Loucy (cell line): Measurements from ENCODE around the gene ADAMTS14.

Experiments
- H2AFZ ChIP-seq: fragments of 200-600 bp; sonication (generic); 2 replicates; pipeline ENCODE4 v1.6.0; 2016; ENCODE audit warnings: antibody characterized with exemption, mild to moderate bottlenecking, low read length, moderate library complexity
- H3F3A ChIP-seq: fragments of 200-600 bp; 2 replicates; pipeline ENCODE4 v1.6.0; 2016; ENCODE audit warnings: antibody characterized with exemption, low read depth, mild to moderate bottlenecking
- H3K27me3 ChIP-seq: fragments of 200-600 bp; sonication (generic); 2 replicates; pipeline ENCODE4 v1.6.1; 2014; ENCODE audit warnings: low read length, mild to moderate bottlenecking; ENCODE audit not compliant: insufficient read depth, poor library complexity, severe bottlenecking
- H3K36me3 ChIP-seq: fragments of 200-600 bp; sonication (generic); 2 replicates; pipeline ENCODE4 v1.6.1; 2016; ENCODE audit warnings: low read length; ENCODE audit not compliant: insufficient read depth
- H3K4me1 ChIP-seq: fragments of 200-600 bp; sonication (generic); 2 replicates; pipeline ENCODE4 v1.5.1; 2014; ENCODE audit warnings: low read length, mild to moderate bottlenecking; ENCODE audit not compliant: insufficient read depth, poor library complexity, severe bottlenecking
- H3K4me2 ChIP-seq: fragments of 200-600 bp; sonication (generic); 2 replicates; pipeline ENCODE4 v1.6.0; 2014; ENCODE audit warnings: antibody characterized with exemption, low read length, low read depth, mild to moderate bottlenecking; ENCODE audit not compliant: poor library complexity, severe bottlenecking
- H3K4me3 ChIP-seq: fragments of 200-600 bp; sonication (generic); 2 replicates; pipeline ENCODE4 v1.5.1; 2014; ENCODE audit warnings: low read length, mild to moderate bottlenecking, mixed read lengths; ENCODE audit not compliant: poor library complexity, severe bottlenecking
- H3K79me2 ChIP-seq: fragments of 200-600 bp; sonication (generic); 2 replicates; pipeline ENCODE4 v1.6.1; 2014; ENCODE audit warnings: low read length; ENCODE audit not compliant: insufficient read depth
- H3K9ac ChIP-seq: fragments of 200-600 bp; sonication (generic); 2 replicates; pipeline ENCODE4 v1.6.0; 2014; ENCODE audit warnings: mild to moderate bottlenecking, low read depth, low read length, moderate library complexity; ENCODE audit not compliant: poor library complexity, severe bottlenecking
- H3K9me2 ChIP-seq: fragments of 200-600 bp; sonication (generic); replicated peaks from 2 replicates; pipeline ENCODE4 v1.6.1; 2016; ENCODE audit warnings: low read depth, low read length, mixed read lengths
- H3K9me3 ChIP-seq: fragments of 200-600 bp; sonication (generic); 2 replicates; pipeline ENCODE4 v1.6.1; 2014; ENCODE audit warnings: mild to moderate bottlenecking, antibody characterized with exemption, low read length, low read depth; ENCODE audit not compliant: insufficient read depth
- H4K20me1 ChIP-seq: fragments of 200-600 bp; sonication (generic); 2 replicates; pipeline ENCODE4 v1.6.0; 2014; ENCODE audit warnings: antibody characterized with exemption, low read length, mild to moderate bottlenecking; ENCODE audit not compliant: insufficient read depth, poor library complexity, severe bottlenecking
- CTCF ChIP-seq: fragments of 200-600 bp; sonication (generic); conservative IDR thresholded peaks from 2 replicates; pipeline ENCODE4 v1.5.1; 2014; ENCODE audit warnings: mild to moderate bottlenecking, antibody characterized with exemption, low read length
- EZH2phosphoT487 ChIP-seq: fragments of 200-600 bp; IDR thresholded peaks from 2 replicates; pipeline ENCODE4 v1.6.1; 2018; ENCODE audit warnings: antibody characterized with exemption, mild to moderate bottlenecking, moderate library complexity, borderline replicate concordance

ADAMTS14 gene

GRCh38 chr10:70655316-70655715 lies 17.0 kb upstream of the ADAMTS14 start:
- Histone ChIP-seq H2AFZ (no peak overlapping the region), H3K9me2 (no peaks in the 10 kb centered on the region), H3K4me3 (no peak overlapping the region), H3K27me3 (no peaks in the 10 kb centered on the region), H3K4me1 (no peaks in the 10 kb centered on the region), H3K9ac (no peak overlapping the region), H3K9me3 (peaks cover 18% of the 10 kb centered on the region; the same call in 1 of the 2 replicates), H4K20me1 (no peaks in the 10 kb centered on the region), H3F3A (no peaks in the 10 kb centered on the region), H3K4me2 (no peak overlapping the region), H3K79me2 (no peaks in the 10 kb centered on the region), H3K36me3 (no peaks in the 10 kb centered on the region)
- no peak for TF ChIP-seq EZH2phosphoT487
- no peak for TF ChIP-seq CTCF

GRCh38 chr10:70656489-70656888 lies 15.8 kb upstream of the ADAMTS14 start:
- Histone ChIP-seq H3K4me1 (no peaks in the 10 kb centered on the region), H3K9me2 (no peaks in the 10 kb centered on the region), H4K20me1 (no peaks in the 10 kb centered on the region), H3K27me3 (no peaks in the 10 kb centered on the region), H3K4me3 (no peak overlapping the region), H3K79me2 (no peaks in the 10 kb centered on the region), H3K4me2 (no peak overlapping the region), H2AFZ (no peak overlapping the region), H3K36me3 (no peaks in the 10 kb centered on the region), H3K9ac (no peak overlapping the region), H3K9me3 (peaks cover 6% of the 10 kb centered on the region; the same call in 1 of the 2 replicates), H3F3A (no peaks in the 10 kb centered on the region)
- TF ChIP-seq CTCF (no peak), EZH2phosphoT487 (no peak)

- H3F3A ChIP-seq, result no peaks in the 10 kb centered on the region
- no peaks in the 10 kb centered on the region for H3K27me3 ChIP-seq
- H3K4me2 ChIP-seq, result no peak overlapping the region
- H3K36me3 ChIP-seq, result no peaks in the 10 kb centered on the region
- H3K4me3 ChIP-seq, result no peak overlapping the region
- no peak overlapping the region for H2AFZ ChIP-seq
- no peaks in the 10 kb centered on the region for H3K79me2 ChIP-seq
- TF ChIP-seq CTCF (no peak), EZH2phosphoT487 (no peak)
- H3K9me2 ChIP-seq, result no peaks in the 10 kb centered on the region
- peaks cover 2% of the 10 kb centered on the region; the same call in 1 of the 2 replicates for H3K9me3 ChIP-seq
- no peak overlapping the region for H3K9ac ChIP-seq
- no peaks in the 10 kb centered on the region for H4K20me1 ChIP-seq
- H3K4me1 ChIP-seq, result no peaks in the 10 kb centered on the region
These were observed 15.3 kb upstream of the ADAMTS14 start for GRCh38 chr10:70657041-70657440.
